T-cell (primary cell): Measurements from ENCODE around the gene SAC3D1. TPM values are rescaled to one million over a fixed set of nuclear protein-coding genes. Genes with fewer than 3 reads are reported as not detected.

Experiments
- ATAC-seq, 4 experiments: fragments of 200-7000 bp in 3 of 4; fragments of 150-1000 bp in 1 of 4; cut with Tn5 transposase; replicated peaks in 1 of 4; 1 replicate in 3 of 4; 2 replicates in 1 of 4; pipeline ENCODE4 v1.10.0; 2021; ENCODE audit warnings: moderate library complexity in 3 of 4, mild to moderate bottlenecking in 2 of 4, moderate number of reproducible peaks in 1 of 4
- CTCF ChIA-PET, 2 donors: fragments of 300-600 bp; sonication (Branson Sonifier 250); formaldehyde crosslinking; loops; one replicate each; lab custom pipeline; 2022; ENCODE audit warnings: antibody characterized with exemption in 2 of 2; lab: Charles Lee
- POLR2A ChIA-PET, 2 donors: fragments of 300-600 bp; sonication (Branson Sonifier 250); formaldehyde crosslinking; loops; one replicate each; lab custom pipeline; 2022; ENCODE audit warnings: antibody characterized with exemption in 2 of 2; lab: Charles Lee
- DNase-seq, 35 experiments: peaks; one replicate each; pipeline versions ENCODE4 v3.0.0 to v3.0.0-alpha.2; 2013 to 2023
- H3K27ac ChIP-seq: one replicate; pipeline ENCODE4 v1.5.1; 2013; ENCODE audit warnings: low read length
- H3K27me3 ChIP-seq, 2 experiments: replicated peaks in 1 of 2; 1 replicate in 1 of 2; 2 replicates in 1 of 2; pipeline versions ENCODE4 v1.6.1 to v1.7.0; 2013; ENCODE audit warnings: low read length in 1 of 2, mixed read lengths in 1 of 2; ENCODE audit not compliant: control insufficient read depth in 2 of 2, insufficient read depth in 2 of 2; ENCODE audit errors: extremely low read depth in 1 of 2
- H3K36me3 ChIP-seq, 2 donors: 1 replicate in 1 of 2; 2 replicates in 1 of 2; pipeline versions ENCODE4 v1.6.1 to v1.7.0; 2013; ENCODE audit warnings: low read length in 1 of 2; ENCODE audit not compliant: control insufficient read depth in 2 of 2, insufficient read depth in 1 of 2; ENCODE audit errors: extremely low read depth in 1 of 2
- H3K4me1 ChIP-seq, 2 experiments: 1 replicate in 1 of 2; 2 replicates in 1 of 2; pipeline versions ENCODE4 v1.6.1 to v1.7.0; 2013; ENCODE audit warnings: low read length in 2 of 2, mixed read lengths in 1 of 2; ENCODE audit not compliant: insufficient read depth in 2 of 2, control insufficient read depth in 1 of 2; ENCODE audit errors: extremely low read depth in 1 of 2
- H3K4me3 ChIP-seq, 2 donors: 1 replicate in 1 of 2; 2 replicates in 1 of 2; pipeline versions ENCODE4 v1.5.1 to v1.7.0; 2013; ENCODE audit warnings: mild to moderate bottlenecking in 2 of 2, low read length in 1 of 2, moderate library complexity in 1 of 2; ENCODE audit not compliant: control insufficient read depth in 1 of 2; ENCODE audit errors: extremely low read depth in 1 of 2
- H3K9me3 ChIP-seq: 2 replicates; pipeline ENCODE4 v1.7.0; 2013
- H3K27ac Mint-ChIP-seq, 2 donors: one replicate each; pipeline ENCODE4 v1.8.0; 2020 to 2021; ENCODE audit warnings: mild to moderate bottlenecking in 2 of 2, mixed read lengths in 2 of 2
- H3K27me3 Mint-ChIP-seq, 2 donors: one replicate each; pipeline ENCODE4 v1.8.0; 2021 to 2022; ENCODE audit warnings: mixed read lengths in 2 of 2
- H3K36me3 Mint-ChIP-seq: one replicate; pipeline ENCODE4 v1.8.0; 2021; ENCODE audit warnings: mixed read lengths
- H3K4me1 Mint-ChIP-seq, 3 donors: one replicate each; pipeline ENCODE4 v1.8.0; 2020 to 2022; ENCODE audit warnings: mixed read lengths in 3 of 3, mild to moderate bottlenecking in 1 of 3
- H3K4me3 Mint-ChIP-seq, 3 donors: one replicate each; pipeline ENCODE4 v1.8.0; 2020 to 2022; ENCODE audit warnings: mild to moderate bottlenecking in 3 of 3, mixed read lengths in 3 of 3, moderate library complexity in 3 of 3
- H3K9me3 Mint-ChIP-seq, 3 donors: one replicate each; pipeline ENCODE4 v1.8.0; 2020 to 2022; ENCODE audit warnings: mixed read lengths in 3 of 3
- WGBS: methylation state at CpG from one replicate; pipeline ENCODE4 v1.1.5; 2013; ENCODE audit warnings: missing lambda C conversion rate; ENCODE audit not compliant: insufficient coverage; 5-methylcytosine and 5-hydroxymethylcytosine counted together
- total RNA-seq, 35 experiments: library from RNA in 6 of 35; stranded (reverse) in 6 of 35; fragments of 120-200 nt in 1 of 35; gene quantifications; one replicate each; pipeline versions ENCODE4 v1.2.1 to v1.2.4 and lab custom pipeline; 2013 to 2026

SAC3D1 gene
- total RNA-seq, 5 donors from 2014 or later (not counting 1 experiment from before 2014, with no cell fraction given) = 3.1 to 16.9 (median 14.5) TPM

GRCh38 chr11:65090628-65091027 lies 49.6 kb downstream of the SAC3D1 start:
- peaks cover 19% of the 10 kb centered on the region for H3K36me3 Mint-ChIP-seq
- H3K36me3 ChIP-seq = peaks cover 15 to 34% of the 10 kb centered on the region in 2 donors
- no peaks in the 10 kb centered on the region for H3K9me3 Mint-ChIP-seq
- no peak overlapping the region for H3K4me3 ChIP-seq
- peaks cover 5 to 7% (median 5%) of the 10 kb centered on the region in 3 donors for H3K4me1 Mint-ChIP-seq
- no peaks in the 10 kb centered on the region for H3K27me3 ChIP-seq
- no peak overlapping the region for H3K27ac ChIP-seq
- H3K4me1 ChIP-seq = peaks cover 0 to 3% of the 10 kb centered on the region in 2 experiments
- POLR2A ChIA-PET = no interaction called here
- DNase-seq (no peak), ATAC-seq (no peak)
- H3K9me3 ChIP-seq = no peaks in the 10 kb centered on the region
- H3K27me3 Mint-ChIP-seq = no peaks in the 10 kb centered on the region
- CTCF ChIA-PET = no interaction called here
- H3K4me3 Mint-ChIP-seq = no peak overlapping the region
- peak overlapping the region in 1 of 2 donors; percentile 34 for H3K27ac Mint-ChIP-seq
- WGBS = 93% methylated on average over 3 of the region's 4 CpGs

Other genes starting within 250 kb of the SAC3D1 start
- gene MAP4K2, start 238.0 kb upstream of the SAC3D1 start, total RNA-seq = 100 to 1,000 TPM in 3 of 5 donors, 10 to 100 TPM in 2; 80.9 to 131 (median 102) TPM
- gene MEN1, start 230.7 kb upstream of the SAC3D1 start, total RNA-seq = 10 to 100 TPM; 31.7 to 62.0 (median 49.6) TPM
- 10 to 100 TPM in 1 of 5 donors, 1 to 10 TPM in 4; 7.4 to 10.5 (median 9.1) TPM for gene CDC42BPG, start 196.6 kb upstream of the SAC3D1 start, total RNA-seq
- gene EHD1, start 162.6 kb upstream of the SAC3D1 start, total RNA-seq = 100 to 1,000 TPM; 126 to 286 (median 269) TPM
- gene ATG2A, start 124.0 kb upstream of the SAC3D1 start, total RNA-seq = 100 to 1,000 TPM in 1 of 5 donors, 10 to 100 TPM in 4; 50.9 to 165 (median 55.4) TPM
- 10 to 100 TPM; 15.3 to 25.4 (median 17.2) TPM for gene PPP2R5B, start 116.5 kb upstream of the SAC3D1 start, total RNA-seq
- gene GPHA2, start 105.3 kb upstream of the SAC3D1 start, total RNA-seq = under 1 TPM in 1 of 5 donors, not detected in 4; 0.90 TPM
- 1 to 10 TPM in 1 of 5 donors, under 1 TPM in 3, not detected in 1; 0.44 to 1.8 (median 0.82) TPM for gene MAJIN, start 69.1 kb upstream of the SAC3D1 start, total RNA-seq
- under 1 TPM in 2 of 5 donors, not detected in 3; 0.09 to 0.26 TPM for gene BATF2, start 44.2 kb upstream of the SAC3D1 start, total RNA-seq
- 10 to 100 TPM; 19.7 to 44.3 (median 39.5) TPM for gene ARL2, start 27.1 kb upstream of the SAC3D1 start, total RNA-seq
- 10 to 100 TPM; 19.6 to 28.6 (median 25.4) TPM for gene SNX15, start 13.8 kb upstream of the SAC3D1 start, total RNA-seq
- 10 to 100 TPM; 10.2 to 30.1 (median 26.1) TPM for gene NAALADL1, start 17.3 kb downstream of the SAC3D1 start, total RNA-seq
- 1 to 10 TPM; 1.2 to 4.2 (median 1.7) TPM for gene CDCA5, start 42.8 kb downstream of the SAC3D1 start, total RNA-seq
- gene ZFPL1, start 43.0 kb downstream of the SAC3D1 start, total RNA-seq = 10 to 100 TPM; 36.5 to 51.8 (median 43.7) TPM
- gene VPS51, start 55.0 kb downstream of the SAC3D1 start, total RNA-seq = 100 to 1,000 TPM; 210 to 303 (median 263) TPM
- gene TM7SF2, start 70.7 kb downstream of the SAC3D1 start, total RNA-seq = 10 to 100 TPM; 23.7 to 34.2 (median 28.6) TPM
- gene ZNHIT2, start 76.5 kb downstream of the SAC3D1 start, total RNA-seq = 10 to 100 TPM in 3 of 5 donors, 1 to 10 TPM in 2; 7.0 to 20.4 (median 18.1) TPM
- 1,000 to 10,000 TPM; 1,477 to 1,924 (median 1,724) TPM for gene FAU, start 80.9 kb downstream of the SAC3D1 start, total RNA-seq
- 10 to 100 TPM; 48.3 to 58.8 (median 55.1) TPM for gene MRPL49, start 81.1 kb downstream of the SAC3D1 start, total RNA-seq
- 10 to 100 TPM; 63.8 to 77.7 (median 68.8) TPM for gene SYVN1, start 93.3 kb downstream of the SAC3D1 start, total RNA-seq
- gene SPDYC, start 129.0 kb downstream of the SAC3D1 start, total RNA-seq = not detected
- 100 to 1,000 TPM in 4 of 5 donors, 10 to 100 TPM in 1; 98.4 to 171 (median 143) TPM for gene CAPN1, start 140.7 kb downstream of the SAC3D1 start, total RNA-seq
- 10 to 100 TPM; 15.1 to 24.2 (median 20.4) TPM for gene POLA2, start 220.8 kb downstream of the SAC3D1 start, total RNA-seq